ENCODE results near the gene CTNND2. TPM values are rescaled to one million over a fixed set of nuclear protein-coding genes. Genes with fewer than 3 reads are reported as not detected.

CTNND2 gene
- polyA plus RNA-seq, 1 experiment, result not detected

DNA sequence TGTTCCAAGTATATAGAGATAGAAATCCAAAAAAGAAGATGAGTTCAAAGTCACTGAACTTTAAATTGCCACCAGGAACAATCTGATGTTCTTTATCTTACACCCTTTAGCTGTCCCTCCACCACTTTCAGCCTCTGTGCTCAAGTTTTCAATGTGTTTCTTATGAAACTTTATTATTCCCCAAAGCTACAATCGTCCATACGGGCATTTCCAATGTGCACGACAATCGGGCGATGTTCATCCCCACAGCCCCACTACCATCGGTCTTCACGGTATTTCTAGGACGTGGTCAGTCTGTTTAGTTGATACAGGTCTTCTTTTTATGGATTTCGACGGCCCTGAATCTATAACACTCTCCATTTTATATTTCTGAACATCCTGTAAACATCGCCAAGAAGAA lies 904.5 kb downstream of the CTNND2 start:
- Histone ChIP-seq H3K4me3 (ENCODE audit: low read depth, low read length) (no peak overlapping the region), H3K27me3 (ENCODE audit: control insufficient read depth, insufficient read depth, low read length) (peaks cover 8% of the 10 kb centered on the region), H3K27ac (ENCODE audit: low read depth, low read length) (no peak overlapping the region), H3K9me3 (ENCODE audit: control insufficient read depth, insufficient read depth, low read length) (no peaks in the 10 kb centered on the region)
- ChIA-PET POLR2A (no interaction called here), CTCF (interaction anchor here (1.4 kb wide), 1 partner anchor 12 kb away, joined by 5 read pairs; no protein-coding TSS in a partner anchor)
- no peak for TF ChIP-seq CTCF (IDR thresholded peaks at IDR 0.05; ENCODE audit: low read depth, low read length)
- no peak for DNase-seq (ENCODE audit: low read depth, low spot score)

DNA sequence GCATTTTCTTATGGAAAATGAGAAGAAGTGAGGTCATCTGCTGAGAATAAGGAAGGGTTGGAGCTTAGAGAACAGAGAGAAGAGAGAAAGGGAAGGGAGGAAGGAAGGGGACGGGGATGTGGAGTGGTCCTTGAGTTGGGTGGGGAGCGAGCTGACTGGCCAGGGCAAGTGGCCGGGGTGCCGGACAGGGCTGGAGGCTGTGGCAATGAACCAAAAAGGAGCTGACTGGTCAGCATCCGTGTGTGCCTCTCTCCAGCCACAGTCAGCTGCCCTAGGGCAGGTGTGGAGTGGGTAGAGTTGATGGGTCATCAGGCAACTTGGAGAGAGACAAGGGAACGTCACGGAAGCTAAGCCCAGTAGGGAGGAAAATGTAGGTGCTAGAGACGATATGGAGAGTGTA lies 908.4 kb downstream of the CTNND2 start:
- POLR2A ChIA-PET, result no interaction called here
- no peak for TF ChIP-seq CTCF (IDR thresholded peaks at IDR 0.05; ENCODE audit: low read depth, low read length)
- DNase-seq (ENCODE audit: low read depth, low spot score), result no peak
- H3K27ac ChIP-seq (ENCODE audit: low read depth, low read length), result no peak overlapping the region
- H3K9me3 ChIP-seq (ENCODE audit: control insufficient read depth, insufficient read depth, low read length), result no peaks in the 10 kb centered on the region
- CTCF ChIA-PET, result no interaction called here
- H3K27me3 ChIP-seq (ENCODE audit: control insufficient read depth, insufficient read depth, low read length), result peaks cover 8% of the 10 kb centered on the region
- H3K4me3 ChIP-seq (ENCODE audit: low read depth, low read length), result no peak overlapping the region

DNA sequence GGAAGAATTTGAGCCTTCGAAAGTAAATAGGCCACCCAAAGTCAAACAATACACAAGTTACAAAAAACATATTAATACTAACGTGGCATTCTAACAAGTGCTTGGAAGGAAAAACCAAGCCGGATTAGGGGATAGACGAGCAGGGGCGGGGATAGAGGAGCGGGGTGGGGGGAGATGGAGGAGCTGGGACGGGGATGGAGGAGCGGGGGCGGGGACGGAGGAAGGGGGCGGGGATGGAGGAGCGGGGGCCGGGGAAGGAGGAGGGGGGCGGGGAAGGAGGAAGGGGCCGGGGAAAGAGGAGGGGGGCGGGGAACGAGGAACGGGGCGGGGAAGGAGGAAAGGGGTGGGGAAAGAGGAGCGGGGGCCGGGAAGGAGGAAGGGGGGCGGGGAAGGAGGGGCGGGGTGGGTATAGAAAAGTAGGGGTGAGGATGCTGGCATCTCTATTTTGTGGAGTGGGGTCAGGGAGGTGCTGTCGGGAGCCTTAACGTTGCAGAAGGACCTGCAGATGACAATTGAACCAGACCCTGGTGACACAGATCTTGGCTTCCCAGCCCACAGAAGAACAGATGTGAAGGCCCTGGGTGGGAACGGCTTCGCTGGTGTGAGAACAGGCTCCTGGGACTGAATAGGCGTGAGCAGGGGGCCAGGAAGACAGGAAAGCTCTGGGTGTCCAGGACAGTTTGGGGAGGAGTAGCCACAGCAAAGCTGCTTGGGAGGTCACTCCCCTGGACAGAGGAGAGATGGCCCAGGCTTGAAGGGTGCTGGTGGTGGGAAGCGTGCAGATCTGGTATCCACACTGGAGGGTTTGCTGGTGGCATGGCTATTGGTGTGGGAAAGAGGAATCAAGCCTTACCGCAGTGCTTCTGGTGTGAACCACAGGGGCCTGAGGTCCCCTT lies 909.9 kb downstream of the CTNND2 start:
- no peak for DNase-seq (ENCODE audit: low read depth, low spot score)
- Histone ChIP-seq H3K27me3 (ENCODE audit: control insufficient read depth, insufficient read depth, low read length) (peaks cover 8% of the 10 kb centered on the region), H3K9me3 (ENCODE audit: control insufficient read depth, insufficient read depth, low read length) (no peaks in the 10 kb centered on the region), H3K27ac (ENCODE audit: low read depth, low read length) (no peak overlapping the region), H3K4me3 (ENCODE audit: low read depth, low read length) (no peak overlapping the region)
- ChIA-PET CTCF (no interaction called here), POLR2A (no interaction called here)
- no peak for TF ChIP-seq CTCF (IDR thresholded peaks at IDR 0.05; ENCODE audit: low read depth, low read length)

DNA sequence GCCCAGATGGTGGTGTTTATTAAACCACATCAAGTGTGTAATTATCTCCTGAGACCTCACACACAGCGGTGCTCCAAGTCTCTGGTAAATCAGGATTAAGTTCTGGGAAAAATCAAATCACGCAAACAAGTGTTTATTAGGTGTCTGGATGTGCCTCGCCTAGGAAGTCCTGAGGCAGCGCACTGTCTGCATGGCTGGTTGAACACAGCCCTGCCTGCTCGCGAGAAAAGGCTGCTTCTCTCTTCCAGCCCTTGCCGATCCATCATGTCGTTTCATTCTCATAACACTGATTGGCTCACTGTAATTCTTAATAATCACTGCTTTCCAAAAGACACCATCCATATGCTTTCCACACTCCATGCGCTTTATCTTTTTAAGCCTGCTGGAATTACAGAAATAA lies 913.6 kb downstream of the CTNND2 start:
- ChIA-PET CTCF (no interaction called here), POLR2A (no interaction called here)
- DNase-seq (ENCODE audit: low read depth, low spot score), result no peak
- H3K4me3 ChIP-seq (ENCODE audit: low read depth, low read length), result no peak overlapping the region
- H3K27me3 ChIP-seq (ENCODE audit: control insufficient read depth, insufficient read depth, low read length), result peaks cover 18% of the 10 kb centered on the region
- TF ChIP-seq CTCF (IDR thresholded peaks at IDR 0.05; ENCODE audit: low read depth, low read length), result no peak
- no peaks in the 10 kb centered on the region for H3K9me3 ChIP-seq (ENCODE audit: control insufficient read depth, insufficient read depth, low read length)
- no peak overlapping the region for H3K27ac ChIP-seq (ENCODE audit: low read depth, low read length)

- TF ChIP-seq CTCF (IDR thresholded peaks at IDR 0.05; ENCODE audit: low read depth, low read length), result no peak
- CTCF ChIA-PET, result interaction anchor here (1.3 kb wide), 1 partner anchor 15 kb away, joined by 3 read pairs; no protein-coding TSS in a partner anchor
- POLR2A ChIA-PET, result no interaction called here
Observed at GRCh38 chr5:10989577-10990263, 914.5 kb downstream of the CTNND2 start.

More at GRCh38 chr5:10989577-10990263, 914.5 kb downstream of the CTNND2 start:
- no peaks in the 10 kb centered on the region for H3K9me3 ChIP-seq (ENCODE audit: control insufficient read depth, insufficient read depth, low read length)
- H3K27ac ChIP-seq (ENCODE audit: low read depth, low read length), result no peak overlapping the region
- no peak for DNase-seq (ENCODE audit: low read depth, low spot score)
- H3K27me3 ChIP-seq (ENCODE audit: control insufficient read depth, insufficient read depth, low read length), result peaks cover 19% of the 10 kb centered on the region
- H3K4me3 ChIP-seq (ENCODE audit: low read depth, low read length), result no peak overlapping the region
